Liver (tissue), 9 donors: Measurements from ENCODE around the gene AKT2. TPM values are rescaled to one million over a fixed set of nuclear protein-coding genes. Genes with fewer than 3 reads are reported as not detected.

Source experiments
- DNase-seq: peaks from one replicate; pipeline ENCODE4 v3.0.0-alpha.2; 2017; ENCODE audit warnings: low spot score
- H3K27ac ChIP-seq, 2 donors: one replicate each; pipeline ENCODE4 v1.7.0; 2013; ENCODE audit warnings: inconsistent platforms in 2 of 2, low read length in 2 of 2, control low read depth in 1 of 2, low read depth in 1 of 2, mild to moderate bottlenecking in 1 of 2
- H3K27me3 ChIP-seq, 4 donors: one replicate each; pipeline versions ENCODE4 v1.6.1 to v1.7.0; 2013; ENCODE audit warnings: low read length in 3 of 4, inconsistent platforms in 1 of 4, mild to moderate bottlenecking in 1 of 4, moderate library complexity in 1 of 4; ENCODE audit not compliant: control insufficient read depth in 4 of 4, insufficient read depth in 4 of 4
- H3K36me3 ChIP-seq, 4 donors: one replicate each; pipeline versions ENCODE4 v1.6.1 to v1.7.0; 2013; ENCODE audit warnings: low read length in 3 of 4, mild to moderate bottlenecking in 3 of 4, low read depth in 1 of 4, moderate library complexity in 1 of 4; ENCODE audit not compliant: control insufficient read depth in 4 of 4, insufficient read depth in 3 of 4
- H3K4me1 ChIP-seq, 4 donors: one replicate each; pipeline versions ENCODE4 v1.6.1 to v1.7.0; 2013; ENCODE audit warnings: low read length in 3 of 4, mild to moderate bottlenecking in 3 of 4, moderate library complexity in 1 of 4; ENCODE audit not compliant: control insufficient read depth in 4 of 4, insufficient read depth in 4 of 4
- H3K4me3 ChIP-seq, 3 donors: one replicate each; pipeline versions ENCODE4 v1.6.1 to v1.7.0; 2013; ENCODE audit warnings: low read length in 3 of 3, control low read depth in 1 of 3, low read depth in 1 of 3, mild to moderate bottlenecking in 1 of 3
- H3K9ac ChIP-seq, 2 donors: one replicate each; pipeline ENCODE4 v1.7.0; 2013; ENCODE audit warnings: low read length in 2 of 2, mild to moderate bottlenecking in 2 of 2, moderate library complexity in 2 of 2, control low read depth in 1 of 2, low read depth in 1 of 2
- H3K9me3 ChIP-seq, 4 donors: one replicate each; pipeline versions ENCODE4 v1.6.1 to v1.7.0; 2013; ENCODE audit warnings: low read length in 3 of 4; ENCODE audit not compliant: control insufficient read depth in 4 of 4
- ATF3 ChIP-seq: IDR thresholded peaks from 2 replicates; pipeline ENCODE4 v1.6.1; 2016; ENCODE audit warnings: antibody characterized with exemption
- CTCF ChIP-seq: fragments of 150-350 bp; IDR thresholded peaks from 2 replicates; pipeline ENCODE4 v1.5.1; 2017; ENCODE audit warnings: improper control_type of control experiment, low read depth, low read length; ENCODE audit not compliant: missing input control
- EGR1 ChIP-seq, 2 donors: IDR thresholded peaks; 2 replicates each; pipeline ENCODE4 v1.6.1; 2016 to 2018; ENCODE audit warnings: antibody characterized with exemption in 2 of 2, low read depth in 2 of 2
- FOXA1 ChIP-seq: IDR thresholded peaks from 2 replicates; pipeline ENCODE4 v1.6.1; 2016; ENCODE audit warnings: antibody characterized with exemption
- FOXA2 ChIP-seq: IDR thresholded peaks from 2 replicates; pipeline ENCODE4 v1.6.1; 2016; ENCODE audit warnings: antibody characterized with exemption
- HNF4A ChIP-seq, 2 donors: conservative IDR thresholded peaks; 2 replicates each; pipeline ENCODE4 v1.6.1; 2016; ENCODE audit warnings: antibody characterized with exemption in 2 of 2, mild to moderate bottlenecking in 2 of 2
- HNF4G ChIP-seq: IDR thresholded peaks from 2 replicates; pipeline ENCODE4 v1.6.1; 2016; ENCODE audit warnings: antibody characterized with exemption
- JUND ChIP-seq, 2 donors: IDR thresholded peaks; 2 replicates each; pipeline ENCODE4 v1.6.1; 2016; ENCODE audit warnings: antibody characterized with exemption in 2 of 2
- NR2F2 ChIP-seq: IDR thresholded peaks from 2 replicates; pipeline ENCODE4 v1.6.1; 2016; ENCODE audit warnings: antibody characterized with exemption
- RAD21 ChIP-seq, 2 donors: IDR thresholded peaks; 2 replicates each; pipeline ENCODE4 v1.6.1; 2016; ENCODE audit warnings: antibody characterized with exemption in 2 of 2, mild to moderate bottlenecking in 2 of 2
- REST ChIP-seq: IDR thresholded peaks from 2 replicates; pipeline ENCODE4 v1.6.1; 2016; ENCODE audit warnings: antibody characterized with exemption, mild to moderate bottlenecking
- RXRA ChIP-seq, 2 donors: IDR thresholded peaks; 2 replicates each; pipeline ENCODE4 v1.6.1; 2017 to 2018; ENCODE audit warnings: antibody characterized with exemption in 2 of 2, mild to moderate bottlenecking in 1 of 2
- SP1 ChIP-seq: IDR thresholded peaks from 2 replicates; pipeline ENCODE4 v1.6.1; 2018; ENCODE audit warnings: antibody characterized with exemption, mild to moderate bottlenecking
- TAF1 ChIP-seq: conservative IDR thresholded peaks from 2 replicates; pipeline ENCODE4 v1.6.1; 2016; ENCODE audit warnings: antibody characterized with exemption, mild to moderate bottlenecking
- YY1 ChIP-seq: IDR thresholded peaks from 2 replicates; pipeline ENCODE4 v1.6.1; 2016; ENCODE audit warnings: antibody characterized with exemption, mild to moderate bottlenecking
- ZBTB33 ChIP-seq: IDR thresholded peaks from 2 replicates; pipeline ENCODE4 v1.6.1; 2016; ENCODE audit warnings: antibody characterized with exemption
- WGBS: extraction: QIAGEN DNeasy Blood & Tissue Kit; methylation state at CpG from one replicate; pipeline ENCODE4 v1.1.7; 2013; 5-methylcytosine and 5-hydroxymethylcytosine counted together
- polyA plus RNA-seq, 2 donors: library from polyadenylated mRNA; stranded (reverse) in 1 of 2; unstranded in 1 of 2; fragments of 200-250 nt in 1 of 2; fragments of >200 nt in 1 of 2; fragmentation: Nextera tagmentation in 1 of 2; extraction: Ambion mirVana in 1 of 2; gene quantifications; one replicate each; pipeline versions ENCODE4 v1.2.1 to v1.2.3, GENCODE V29; 2013 to 2015
- total RNA-seq, 2 donors: library from RNA; depleted of rRNA; stranded (reverse); fragments of >200 nt; gene quantifications; one replicate each; pipeline ENCODE4 v1.2.3, GENCODE V29; 2014
- donor health status: healthy.
- donor health status: healthy.
- donor health status: healthy.
- donor health status: healthy.
- donor health status: healthy.

AKT2 gene
- total and polyA plus RNA-seq, 4 donors, result 23.2 to 110 (median 60.4) TPM

- no peak for DNase-seq
- WGBS, result 94% methylated on average over 24 of the region's 24 CpGs
- peaks cover 0 to 19% (median 5%) of the 10 kb centered on the region in 4 donors for H3K4me1 ChIP-seq
These were observed 21.5 kb downstream of the AKT2 start for GRCh38 chr19:40263440-40264313.

GRCh38 chr19:40262422-40262821, 22.7 kb downstream of the AKT2 start:
- no peak for TF ChIP-seq EGR1 (IDR thresholded peaks at IDR 0.05; ENCODE audit: low read depth in 2 of 2)
- no peak for TF ChIP-seq REST
- TF ChIP-seq NR2F2, result no peak
- TF ChIP-seq HNF4A (conservative IDR thresholded peaks at IDR 0.05), result no peak
- TF ChIP-seq SP1, result no peak
- TF ChIP-seq YY1, result no peak
- TF ChIP-seq ZBTB33, result no peak
- no peak for TF ChIP-seq HNF4G
- TF ChIP-seq RXRA (IDR thresholded peaks at IDR 0.05), result no peak
- no peak for TF ChIP-seq FOXA1
- no peak for TF ChIP-seq FOXA2
- no peak for TF ChIP-seq RAD21 (IDR thresholded peaks at IDR 0.05)
- TF ChIP-seq JUND (IDR thresholded peaks at IDR 0.05), result no peak
- TF ChIP-seq ATF3, result no peak
- TF ChIP-seq CTCF, result no peak
- TF ChIP-seq TAF1, result no peak
- H3K27ac ChIP-seq, result no peak overlapping the region

More at GRCh38 chr19:40263440-40264313, 21.5 kb downstream of the AKT2 start:
- no peak overlapping the region for H3K27ac ChIP-seq
- H3K9ac ChIP-seq, result no peak overlapping the region
- H3K27me3 ChIP-seq, result no peaks in the 10 kb centered on the region
- TF ChIP-seq CTCF, result no peak
- TF ChIP-seq ATF3, result no peak
- TF ChIP-seq FOXA1, result no peak
- TF ChIP-seq EGR1 (IDR thresholded peaks at IDR 0.05; ENCODE audit: low read depth in 2 of 2), result no peak
- no peak for TF ChIP-seq HNF4A (conservative IDR thresholded peaks at IDR 0.05)
- peaks cover 1 to 25% (median 14%) of the 10 kb centered on the region in 4 donors for H3K36me3 ChIP-seq
- no peaks in the 10 kb centered on the region for H3K9me3 ChIP-seq
- no peak overlapping the region for H3K4me3 ChIP-seq

More at GRCh38 chr19:40262422-40262821, 22.7 kb downstream of the AKT2 start:
- WGBS, result 95% methylated on average over 3 of the region's 3 CpGs
- Histone ChIP-seq H3K27me3 (no peaks in the 10 kb centered on the region), H3K4me3 (no peak overlapping the region), H3K9ac (no peak overlapping the region), H3K4me1 (peaks cover 0 to 9% (median 5%) of the 10 kb centered on the region in 4 donors), H3K9me3 (no peaks in the 10 kb centered on the region), H3K36me3 (peaks cover 1 to 25% (median 14%) of the 10 kb centered on the region in 4 donors)
- DNase-seq, result no peak
